Chondrocyte (in vitro differentiated cells): ENCODE measurements around the gene TMC7. TPM values are rescaled to one million over a fixed set of nuclear protein-coding genes. Genes with fewer than 3 reads are reported as not detected.

Experiments
- DNase-seq: peaks from one replicate; pipeline ENCODE4 v3.0.0; 2021; ENCODE audit warnings: mixed read lengths, low spot score
- H3K27ac Mint-ChIP-seq: one replicate; pipeline ENCODE4 v1.8.0; 2021; ENCODE audit warnings: mild to moderate bottlenecking, moderate library complexity, mixed read lengths; ENCODE audit not compliant: unreplicated experiment
- H3K27me3 Mint-ChIP-seq: 2 replicates; pipeline ENCODE4 v1.8.0; 2021; ENCODE audit warnings: low read depth, mixed read lengths
- H3K36me3 Mint-ChIP-seq: 2 replicates; pipeline ENCODE4 v1.8.0; 2021; ENCODE audit warnings: low read depth, mixed read lengths
- H3K4me1 Mint-ChIP-seq: 2 replicates; pipeline ENCODE4 v1.8.0; 2021; ENCODE audit warnings: low read depth, mild to moderate bottlenecking, mixed read lengths
- H3K4me3 Mint-ChIP-seq: one replicate; pipeline ENCODE4 v1.8.0; 2021; ENCODE audit warnings: mild to moderate bottlenecking, moderate library complexity, mixed read lengths; ENCODE audit not compliant: unreplicated experiment
- H3K9me3 Mint-ChIP-seq: 2 replicates; pipeline ENCODE4 v1.8.0; 2021; ENCODE audit warnings: low read depth, mixed read lengths
- total RNA-seq: library from RNA; stranded (reverse); gene quantifications from 3 replicates; pipeline ENCODE4 v1.2.1, GENCODE V29; 2021
- TF ChIP-seq, protein P1 (sequence below): fragments of 200-600 bp; sonication (generic); IDR thresholded peaks from 2 replicates; pipeline ENCODE4 v1.5.0; 2021; ENCODE audit warnings: antibody characterized with exemption, mild to moderate bottlenecking, moderate library complexity

TMC7 gene
- total RNA-seq, 1 donor from 2014 or later, result 1.2 TPM

DNA sequence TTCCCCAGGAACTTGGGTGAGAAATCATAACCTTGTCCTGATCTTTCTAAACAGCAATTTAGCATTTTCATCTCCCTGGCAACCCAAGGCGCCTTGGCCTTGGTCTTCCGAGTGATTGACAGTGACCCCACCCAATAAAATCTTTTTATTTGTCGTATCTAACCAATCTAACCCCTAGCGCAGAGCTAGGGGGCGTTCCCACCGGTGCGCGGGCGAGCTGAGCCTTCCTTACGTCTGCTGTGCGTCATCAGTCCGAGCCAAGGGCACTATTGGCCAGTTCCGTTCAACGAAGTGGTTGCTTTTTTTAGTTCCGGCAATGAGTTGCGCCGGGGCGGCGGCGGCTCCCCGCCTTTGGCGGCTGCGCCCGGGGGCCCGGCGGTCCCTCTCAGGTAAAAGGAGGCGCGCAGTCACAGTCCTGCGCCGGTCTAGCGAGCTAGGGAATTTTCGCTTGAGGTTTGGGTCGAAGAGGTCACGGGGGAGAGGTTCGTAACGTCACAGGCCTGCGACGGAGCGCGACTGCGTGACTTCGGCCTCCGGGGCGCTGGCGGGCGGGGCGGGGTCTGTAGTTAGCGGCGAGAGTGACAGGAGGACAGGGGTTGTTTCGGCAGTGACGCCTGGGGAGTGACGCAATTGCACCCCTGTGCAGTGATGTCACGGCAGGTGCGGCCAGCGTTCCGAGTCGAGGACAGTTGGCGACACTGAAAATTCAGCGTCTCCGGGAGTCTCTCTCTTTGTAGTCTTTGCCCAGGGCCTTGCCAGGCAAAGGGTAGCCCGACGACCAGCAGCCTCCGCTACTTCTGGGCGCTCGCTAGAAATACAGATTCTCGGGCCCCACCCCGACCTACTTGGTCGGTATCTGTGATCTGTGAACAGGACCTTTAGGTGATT is 83.9 kb downstream of the TMC7 start, which contains the start of gene COQ7:
Gene COQ7, plus strand, starts transcription at position 266 of the 888 bp plus-strand sequence. Its CDS starts 51 bp downstream, at position 317.
- DNase-seq, result peak; percentile 99
- TF ChIP-seq, protein P1, sequence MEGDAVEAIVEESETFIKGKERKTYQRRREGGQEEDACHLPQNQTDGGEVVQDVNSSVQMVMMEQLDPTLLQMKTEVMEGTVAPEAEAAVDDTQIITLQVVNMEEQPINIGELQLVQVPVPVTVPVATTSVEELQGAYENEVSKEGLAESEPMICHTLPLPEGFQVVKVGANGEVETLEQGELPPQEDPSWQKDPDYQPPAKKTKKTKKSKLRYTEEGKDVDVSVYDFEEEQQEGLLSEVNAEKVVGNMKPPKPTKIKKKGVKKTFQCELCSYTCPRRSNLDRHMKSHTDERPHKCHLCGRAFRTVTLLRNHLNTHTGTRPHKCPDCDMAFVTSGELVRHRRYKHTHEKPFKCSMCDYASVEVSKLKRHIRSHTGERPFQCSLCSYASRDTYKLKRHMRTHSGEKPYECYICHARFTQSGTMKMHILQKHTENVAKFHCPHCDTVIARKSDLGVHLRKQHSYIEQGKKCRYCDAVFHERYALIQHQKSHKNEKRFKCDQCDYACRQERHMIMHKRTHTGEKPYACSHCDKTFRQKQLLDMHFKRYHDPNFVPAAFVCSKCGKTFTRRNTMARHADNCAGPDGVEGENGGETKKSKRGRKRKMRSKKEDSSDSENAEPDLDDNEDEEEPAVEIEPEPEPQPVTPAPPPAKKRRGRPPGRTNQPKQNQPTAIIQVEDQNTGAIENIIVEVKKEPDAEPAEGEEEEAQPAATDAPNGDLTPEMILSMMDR, result peak; percentile 12
- H3K4me1 Mint-ChIP-seq, result peaks cover 21% of the 10 kb centered on the region
- H3K36me3 Mint-ChIP-seq, result no peaks in the 10 kb centered on the region
- peak within 1 kb of the TSS; percentile 91 for H3K4me3 Mint-ChIP-seq
- peak within 1 kb of the TSS; percentile 99 for H3K27ac Mint-ChIP-seq
- H3K27me3 Mint-ChIP-seq, result no peaks in the 10 kb centered on the region
- H3K9me3 Mint-ChIP-seq, result no peaks in the 10 kb centered on the region

DNA sequence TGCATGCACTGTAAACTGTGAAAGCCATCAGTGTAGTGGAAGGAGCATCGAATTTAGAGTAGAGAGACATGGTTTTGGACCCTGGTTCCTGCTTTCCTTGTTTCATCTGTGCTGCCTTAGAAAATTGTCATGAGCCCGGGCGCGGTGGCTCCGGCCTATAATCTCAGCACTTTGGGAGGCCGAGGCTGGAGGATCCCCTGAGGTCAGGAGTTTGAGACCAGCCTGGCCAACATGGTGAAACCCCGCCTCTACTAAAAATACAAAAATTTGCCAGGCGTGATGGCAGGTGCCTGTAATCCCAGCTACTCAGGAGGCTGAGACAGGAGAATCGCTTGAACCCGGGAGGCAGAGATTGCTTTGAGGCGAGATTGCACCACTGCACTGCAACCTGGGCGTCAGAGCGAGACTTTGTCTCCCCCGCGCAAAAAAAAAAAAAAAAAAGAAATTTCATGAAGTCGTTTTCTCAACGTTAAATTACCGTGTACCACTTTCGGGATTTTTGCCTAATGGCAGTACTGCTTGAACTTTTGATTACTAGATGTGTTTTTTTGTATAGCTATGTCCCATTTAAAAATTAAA is 84.6 kb downstream of the TMC7 start:
- Mint-ChIP-seq H3K4me1 (peaks cover 21% of the 10 kb centered on the region), H3K36me3 (no peaks in the 10 kb centered on the region), H3K9me3 (no peaks in the 10 kb centered on the region), H3K27ac (peak overlapping the region; percentile 99), H3K4me3 (peak overlapping the region; percentile 91), H3K27me3 (no peaks in the 10 kb centered on the region)
- DNase-seq, result no peak
- TF ChIP-seq, protein P1, result no peak

DNA sequence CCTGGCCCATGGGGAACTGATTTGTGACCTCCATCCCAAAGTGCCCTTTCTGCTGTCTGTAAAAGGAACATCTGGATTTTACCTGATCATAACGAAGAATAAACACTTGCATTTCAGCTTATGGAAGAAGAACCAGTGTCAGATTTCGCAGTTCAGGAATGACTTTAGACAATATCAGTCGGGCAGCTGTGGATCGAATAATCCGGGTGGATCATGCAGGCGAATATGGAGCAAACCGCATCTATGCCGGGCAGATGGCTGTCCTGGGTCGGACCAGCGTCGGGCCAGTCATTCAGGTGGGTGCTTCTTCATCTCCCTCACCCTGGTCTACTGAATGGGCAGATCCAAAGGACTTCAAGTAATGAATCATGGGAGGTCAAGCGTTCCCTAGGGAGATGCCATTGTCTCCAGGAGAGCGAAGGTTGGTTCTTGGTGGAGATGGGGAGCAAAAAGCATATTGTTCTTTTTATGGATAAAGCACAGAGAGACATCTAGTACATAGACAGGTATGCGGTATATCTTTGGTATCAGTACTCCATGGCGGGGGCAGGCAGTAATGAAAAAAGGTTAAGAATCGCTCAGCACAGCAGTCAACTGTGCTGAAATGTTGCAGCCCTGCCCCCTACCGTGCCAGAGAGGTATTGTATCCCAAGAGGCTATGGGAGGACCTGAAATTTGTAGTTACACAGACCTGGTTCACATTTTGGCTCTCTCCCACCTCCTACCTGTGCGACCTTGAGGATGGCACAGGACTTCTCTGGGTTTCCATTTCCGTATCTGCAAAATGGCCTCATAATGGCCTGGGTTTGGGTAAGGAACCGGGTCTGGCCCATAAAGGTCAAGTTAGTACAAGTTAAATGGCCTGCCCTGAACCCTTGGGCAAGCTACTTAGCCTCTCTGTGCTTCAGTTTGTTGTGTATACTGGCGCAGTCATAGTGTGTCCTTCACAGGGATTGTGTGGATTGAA is 88.4 kb downstream of the TMC7 start:
- H3K4me3 Mint-ChIP-seq, result no peak overlapping the region
- TF ChIP-seq, protein P1, result peak; percentile 84
- H3K4me1 Mint-ChIP-seq, result peaks cover 17% of the 10 kb centered on the region
- H3K36me3 Mint-ChIP-seq, result peaks cover 6% of the 10 kb centered on the region
- no peaks in the 10 kb centered on the region for H3K27me3 Mint-ChIP-seq
- no peak overlapping the region for H3K27ac Mint-ChIP-seq
- no peak for DNase-seq
- H3K9me3 Mint-ChIP-seq, result no peaks in the 10 kb centered on the region

- H3K4me3 Mint-ChIP-seq, result no peak overlapping the region
- no peak overlapping the region for H3K27ac Mint-ChIP-seq
- no peaks in the 10 kb centered on the region for H3K9me3 Mint-ChIP-seq
- H3K4me1 Mint-ChIP-seq, result peaks cover 9% of the 10 kb centered on the region
- TF ChIP-seq, protein P1, result no peak
- no peaks in the 10 kb centered on the region for H3K27me3 Mint-ChIP-seq
- no peak for DNase-seq
- H3K36me3 Mint-ChIP-seq, result peaks cover 6% of the 10 kb centered on the region
Measured at GRCh38 chr16:19073344-19073743, 89.6 kb downstream of the TMC7 start.

DNA sequence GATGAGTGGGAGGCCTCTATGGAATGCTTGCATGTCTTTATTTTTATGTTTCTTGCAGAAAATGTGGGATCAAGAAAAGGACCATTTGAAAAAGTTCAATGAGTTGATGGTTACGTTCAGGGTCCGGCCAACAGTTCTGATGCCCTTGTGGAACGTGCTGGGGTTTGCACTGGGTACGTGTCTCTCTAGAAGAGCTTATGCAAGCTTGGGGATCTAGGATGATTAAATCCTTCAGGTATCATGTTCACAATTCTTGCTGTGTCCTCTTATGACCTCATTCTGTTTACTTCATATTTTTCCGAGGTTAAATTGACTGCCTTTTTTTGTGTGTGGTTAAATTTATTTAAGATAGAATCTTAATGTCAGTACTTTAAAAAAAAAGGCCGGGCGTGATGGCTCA is 90.1 kb downstream of the TMC7 start:
- Mint-ChIP-seq H3K4me1 (peaks cover 3% of the 10 kb centered on the region), H3K36me3 (peaks cover 10% of the 10 kb centered on the region), H3K27ac (no peak overlapping the region), H3K4me3 (no peak overlapping the region), H3K9me3 (no peaks in the 10 kb centered on the region), H3K27me3 (no peaks in the 10 kb centered on the region)
- no peak for DNase-seq
- TF ChIP-seq, protein P1, result no peak
